Cardiac atrium fibroblast (primary cell): ENCODE results near the gene MMAA. TPM values are rescaled to one million over a fixed set of nuclear protein-coding genes. Genes with fewer than 3 reads are reported as not detected.

ENCODE experiments used
- total RNA-seq: library from RNA; depleted of rRNA; stranded (reverse); fragments of >200 nt; gene quantifications from 2 replicates; pipeline ENCODE4 v1.2.3, GENCODE V29; 2015

The MMAA gene
- 3.7 and 3.8 TPM in 2 replicates for total RNA-seq

GRCh38 chr4:145618932-145619638 is at the start of gene MMAA:
Gene MMAA (plus strand): TSS chr4:145619385. CDS start chr4:145639140, 19,755 bp downstream.

GRCh38 chr4:145679991-145680455 is 60.8 kb downstream of the MMAA start, which contains the start of gene C4orf51:
Gene C4orf51 (plus strand): TSS chr4:145680146. CDS start chr4:145680204, 58 bp downstream.

Other genes starting within 250 kb of the MMAA start
- gene SMAD1, start 137.5 kb upstream of the MMAA start, total RNA-seq: 22.0 and 23.5 TPM in 2 replicates
- not detected in 2 replicates for gene C4orf51, start 60.8 kb downstream of the MMAA start, total RNA-seq